Stimulated activated CD4-positive, alpha-beta T cell treated with anti-CD3 and anti-CD28 coated beads, Interleukin-4, amount 100 ng/mL, for 1 hour (primary cell): ENCODE measurements around the gene CEP250.
"Not testable (repeated sequence)": the region's sequence is repeated elsewhere in the genome, so short reads cannot be mapped to it uniquely, and the experiment has no call there.

ENCODE experiments used
- DNase-seq: peaks from one replicate; pipeline ENCODE4 v3.0.0-alpha.2; 2020

Gene CEP250

GRCh38 chr20:35453647-35454046 lies 1.8 kb upstream of the CEP250 start:
- DNase-seq = no peak

GRCh38 chr20:35456700-35457099 lies 1.3 kb downstream of the CEP250 start:
- DNase-seq = not testable (repeated sequence)

GRCh38 chr20:35457539-35457938 lies 2.1 kb downstream of the CEP250 start:
- not testable (repeated sequence) for DNase-seq

- no peak for DNase-seq
These were observed 3.0 kb downstream of the CEP250 start for GRCh38 chr20:35458388-35458787.

- DNase-seq = no peak
These were observed 6.2 kb downstream of the CEP250 start for GRCh38 chr20:35461620-35462019.

GRCh38 chr20:35462351-35462750 lies 7.0 kb downstream of the CEP250 start:
- no peak for DNase-seq

- DNase-seq = peak; percentile 24
These were observed 8.3 kb downstream of the CEP250 start for GRCh38 chr20:35463455-35464300.

- no peak for DNase-seq
These were observed 10.6 kb downstream of the CEP250 start for GRCh38 chr20:35465976-35466375.

- no peak for DNase-seq
These were observed 11.5 kb downstream of the CEP250 start for GRCh38 chr20:35466856-35467255.

- no peak for DNase-seq
These were observed 12.2 kb downstream of the CEP250 start for GRCh38 chr20:35467339-35468224.

GRCh38 chr20:35468671-35469334 lies 13.4 kb downstream of the CEP250 start:
- no peak for DNase-seq

GRCh38 chr20:35472209-35472608 lies 16.8 kb downstream of the CEP250 start:
- no peak for DNase-seq

- no peak for DNase-seq
These were observed 18.3 kb downstream of the CEP250 start for GRCh38 chr20:35473684-35474083.

- DNase-seq = no peak
These were observed 19.0 kb downstream of the CEP250 start for GRCh38 chr20:35474303-35474871.

GRCh38 chr20:35476288-35476687 lies 20.9 kb downstream of the CEP250 start:
- no peak for DNase-seq

- peak; percentile 14 for DNase-seq
These were observed 23.5 kb downstream of the CEP250 start for GRCh38 chr20:35478804-35479472.

- no peak for DNase-seq
These were observed 24.4 kb downstream of the CEP250 start for GRCh38 chr20:35479798-35480197.

GRCh38 chr20:35487479-35487878 lies 32.1 kb downstream of the CEP250 start:
- no peak for DNase-seq

- no peak for DNase-seq
These were observed 34.3 kb downstream of the CEP250 start for GRCh38 chr20:35489717-35490116.

GRCh38 chr20:35490736-35491181 lies 35.4 kb downstream of the CEP250 start:
- peak; percentile 43 for DNase-seq

GRCh38 chr20:35491823-35492222 lies 36.4 kb downstream of the CEP250 start:
- no peak for DNase-seq

- DNase-seq = no peak
These were observed 37.0 kb downstream of the CEP250 start for GRCh38 chr20:35492352-35492751.
